CD1c-positive myeloid dendritic cell (primary cell): ENCODE results near the gene TCP11.

Experiments
- DNase-seq: peaks from one replicate; pipeline ENCODE4 v3.0.0-alpha.2; 2016; ENCODE audit errors: extremely low spot score

Gene TCP11

GRCh38 chr6:35092362-35093117, 48.6 kb downstream of the TCP11 start:
- DNase-seq, result no peak

GRCh38 chr6:35091346-35092083, 49.6 kb downstream of the TCP11 start:
- DNase-seq, result no peak

- DNase-seq, result no peak
Observed at GRCh38 chr6:35090734-35091133, 50.4 kb downstream of the TCP11 start.

- DNase-seq, result no peak
Observed at GRCh38 chr6:35089935-35090505, 51.1 kb downstream of the TCP11 start.

- DNase-seq, result no peak
Observed at GRCh38 chr6:35089216-35089934, 51.8 kb downstream of the TCP11 start.

GRCh38 chr6:35088281-35089215, 52.6 kb downstream of the TCP11 start:
- DNase-seq, result no peak

- no peak for DNase-seq
Observed at GRCh38 chr6:35087361-35088280, 53.5 kb downstream of the TCP11 start.

- DNase-seq, result no peak
Observed at GRCh38 chr6:35086636-35087360, 54.3 kb downstream of the TCP11 start.

GRCh38 chr6:35086282-35086632, 54.9 kb downstream of the TCP11 start:
- DNase-seq, result no peak

GRCh38 chr6:35085359-35086281, 55.5 kb downstream of the TCP11 start:
- DNase-seq, result no peak

- DNase-seq, result no peak
Observed at GRCh38 chr6:35084511-35085203, 56.5 kb downstream of the TCP11 start.

GRCh38 chr6:35084041-35084491, 57.1 kb downstream of the TCP11 start:
- no peak for DNase-seq

- no peak for DNase-seq
Observed at GRCh38 chr6:35083507-35083906, 57.6 kb downstream of the TCP11 start.

GRCh38 chr6:35082733-35083403, 58.3 kb downstream of the TCP11 start:
- DNase-seq, result no peak

- no peak for DNase-seq
Observed at GRCh38 chr6:35082046-35082732, 59.0 kb downstream of the TCP11 start.

- peak; percentile 56 for DNase-seq
Observed at GRCh38 chr6:35081426-35081851, 59.7 kb downstream of the TCP11 start.
